ENCODE results near the gene ALPI.

Gene ALPI

DNA sequence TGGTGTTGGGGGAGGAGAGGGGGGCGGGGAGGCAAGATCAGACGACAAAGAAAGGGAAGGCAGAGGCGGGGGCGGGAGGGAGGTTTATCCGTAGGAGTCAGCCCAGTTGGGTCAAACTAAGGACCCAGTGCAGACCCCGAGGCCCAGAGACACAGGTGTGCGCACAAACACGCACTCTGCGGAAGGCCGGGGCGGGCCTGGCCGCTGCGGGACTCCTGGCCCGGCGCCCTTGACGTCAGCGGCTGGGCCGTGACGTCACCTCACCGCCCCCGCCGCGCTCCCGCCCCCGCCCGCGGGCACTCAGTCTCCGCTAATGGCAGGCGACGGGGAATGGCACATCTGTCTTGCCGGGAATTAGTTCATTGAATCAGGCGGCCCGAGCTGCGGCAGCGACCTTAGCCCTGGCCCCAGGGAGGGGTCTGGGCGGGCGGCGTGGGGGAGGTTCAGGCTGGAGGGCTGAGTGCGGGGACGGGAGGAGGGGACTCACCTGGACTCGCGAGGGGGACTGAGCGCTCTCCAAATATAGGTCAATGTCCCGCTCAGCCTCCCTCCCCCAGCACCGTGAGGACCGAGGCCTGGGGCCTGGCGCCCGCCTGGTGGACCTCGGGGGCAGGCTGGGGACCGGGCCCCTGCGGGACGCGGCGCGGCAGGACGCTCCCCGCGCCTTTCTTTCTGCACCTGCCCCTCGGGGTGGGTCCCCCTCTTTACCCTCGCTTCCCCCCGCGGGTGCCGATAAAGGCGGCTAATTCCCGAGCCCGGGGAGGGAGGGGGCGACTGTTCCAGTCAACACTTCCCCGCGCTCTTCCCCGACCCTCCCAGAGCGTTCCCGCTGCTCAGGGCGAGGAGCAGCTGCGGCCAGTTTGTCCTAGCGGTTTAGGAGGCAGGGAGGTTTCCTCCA lies 47.2 kb downstream of the ALPI start:
- DNase-seq, result peak; percentile 41

GRCh38 chr2:232503809-232504323 lies 47.9 kb downstream of the ALPI start:
- DNase-seq, result no peak

DNA sequence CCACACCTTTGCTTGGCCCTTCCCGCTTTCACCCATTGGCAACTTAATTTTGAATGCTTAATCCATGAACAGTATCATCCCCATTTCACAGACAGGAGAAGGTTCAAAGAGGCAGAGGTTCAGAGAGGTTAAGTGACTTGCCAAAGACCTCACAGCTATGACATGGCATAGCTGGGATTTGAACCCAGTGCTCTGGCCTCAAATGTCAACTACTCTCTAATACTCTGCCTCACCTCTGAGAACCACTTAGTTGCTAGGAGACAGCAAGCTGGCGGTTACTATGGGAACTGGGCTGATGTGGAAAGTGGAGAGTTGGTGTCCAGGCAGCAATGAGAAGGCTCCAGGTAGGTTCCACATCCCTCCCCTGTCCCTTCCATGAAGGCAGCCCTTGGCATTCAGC lies 48.5 kb downstream of the ALPI start:
- DNase-seq, result peak; percentile 46

- no peak for DNase-seq
These were observed 49.9 kb downstream of the ALPI start for GRCh38 chr2:232505856-232506255.

- DNase-seq, result no peak
These were observed 50.8 kb downstream of the ALPI start for GRCh38 chr2:232506709-232507108.

- no peak for DNase-seq
These were observed 52.3 kb downstream of the ALPI start for GRCh38 chr2:232508251-232508650.

All from NCI-H345 (cell line).